NT2/D1 (cell line): ENCODE data around the gene INPP4B.

Experiments
- YY1 ChIP-seq: IDR thresholded peaks from 2 replicates; pipeline ENCODE4 v1.6.1; 2011; ENCODE audit not compliant: insufficient read length, insufficient read depth
- ZNF274 ChIP-seq: IDR thresholded peaks from 2 replicates; pipeline ENCODE4 v1.6.1; 2011; ENCODE audit warnings: mild to moderate bottlenecking, low read depth, low read length

GRCh38 chr4:142329313-142329712, 516.8 kb downstream of the INPP4B start:
- no peak for TF ChIP-seq YY1
- TF ChIP-seq ZNF274: no peak
